K562 (cell line): Measurements from ENCODE around the gene MAP2K3. TPM values are rescaled to one million over a fixed set of nuclear protein-coding genes. Genes with fewer than 3 reads are reported as not detected.
A peak's percentile ranks its signal among the peaks of the same experiment; 100 is the strongest.

Experiments used
- NRF1 ChIP-seq, 2 experiments: fragments of 450-650 bp; IDR thresholded peaks in 1 of 2; conservative IDR thresholded peaks in 1 of 2; 2 replicates each; pipeline ENCODE4 v1.6.1; 2014; ENCODE audit warnings: mild to moderate bottlenecking in 2 of 2
- RCOR1 ChIP-seq, 2 experiments: IDR thresholded peaks; 2 replicates each; pipeline ENCODE4 v1.6.1; 2012; ENCODE audit warnings: low read depth in 2 of 2, low read length in 2 of 2, borderline replicate concordance in 1 of 2, improper control_type of control experiment in 1 of 2
- TAF7 ChIP-seq: fragments of 450-650 bp; IDR thresholded peaks from 2 replicates; pipeline ENCODE4 v1.6.1; 2016; ENCODE audit warnings: missing genetic modification characterization, missing compliant biosample characterization
- ZKSCAN8 ChIP-seq: fragments of 200-800 bp; sonication (Bioruptor generic); IDR thresholded peaks from 2 replicates; pipeline ENCODE4 v1.6.1; 2016; ENCODE audit warnings: missing genetic modification characterization, missing compliant biosample characterization
- ZNF134 ChIP-seq: fragments of 250-450 bp; sonication (Bioruptor Pico); conservative IDR thresholded peaks from 2 replicates; pipeline ENCODE4 v1.4.0; 2020
- ZNF212 ChIP-seq: fragments of 450-650 bp; formaldehyde crosslinking; IDR thresholded peaks from 2 replicates; pipeline ENCODE4 v1.4.0; 2020; ENCODE audit warnings: mild to moderate bottlenecking
- polyA plus RNA-seq, 8 experiments: library from polyadenylated mRNA; depleted of rRNA in 4 of 8; stranded (reverse) in 5 of 8; unstranded in 3 of 8; fragments of >200 nt; fragmentation: Nextera tagmentation in 2 of 8; fragmentation: Illumina TruSeq in 1 of 8; extraction: Ambion mirVana in 2 of 8; extraction: Trizol in 1 of 8; gene quantifications; 2 replicates each; pipeline versions ENCODE4 v1.2.1 to v1.2.3, GENCODE V29; 2011 to 2014; ENCODE audit warnings: inconsistent platforms in 1 of 8, missing spikeins in 1 of 8
- total RNA-seq, 7 experiments: library from RNA; depleted of rRNA in 6 of 7; stranded (reverse); fragments of >200 nt in 6 of 7; fragmentation: Illumina TruSeq in 2 of 7; extraction: Trizol in 2 of 7; gene quantifications; 2 replicates each; pipeline versions ENCODE4 v1.2.1 to v1.2.3, GENCODE V29; 2011 to 2021; ENCODE audit warnings: low replicate concordance in 1 of 7
- TF ChIP-seq, protein P1 (sequence below): fragments of 450-650 bp; IDR thresholded peaks from 2 replicates; pipeline ENCODE4 v1.6.1; 2016; ENCODE audit warnings: mild to moderate bottlenecking, moderate library complexity
- TF ChIP-seq, protein P2 (sequence below): sonication (generic); formaldehyde crosslinking; IDR thresholded peaks from 2 replicates; pipeline ENCODE4 v1.8.0; 2022; ENCODE audit warnings: missing genetic modification reagents, mild to moderate bottlenecking, moderate library complexity, borderline replicate concordance
- TF ChIP-seq, protein P3 (sequence below), 2 experiments: fragments of 450-650 bp; conservative IDR thresholded peaks; 2 replicates each; pipeline ENCODE4 v1.6.1; 2017; ENCODE audit warnings: mild to moderate bottlenecking in 2 of 2, moderate library complexity in 2 of 2
- TF ChIP-seq, protein P4 (sequence below): sonication (generic); formaldehyde crosslinking; IDR thresholded peaks from 2 replicates; pipeline ENCODE4 v1.8.1; 2023; ENCODE audit warnings: mild to moderate bottlenecking, missing genetic modification reagents

The MAP2K3 gene
- total and polyA plus RNA-seq, 9 of the 15 experiments (the other 6 are each of a cell fraction or from before 2014, with no cell fraction given) = 0.18 to 14.8 (median 3.5) TPM

DNA sequence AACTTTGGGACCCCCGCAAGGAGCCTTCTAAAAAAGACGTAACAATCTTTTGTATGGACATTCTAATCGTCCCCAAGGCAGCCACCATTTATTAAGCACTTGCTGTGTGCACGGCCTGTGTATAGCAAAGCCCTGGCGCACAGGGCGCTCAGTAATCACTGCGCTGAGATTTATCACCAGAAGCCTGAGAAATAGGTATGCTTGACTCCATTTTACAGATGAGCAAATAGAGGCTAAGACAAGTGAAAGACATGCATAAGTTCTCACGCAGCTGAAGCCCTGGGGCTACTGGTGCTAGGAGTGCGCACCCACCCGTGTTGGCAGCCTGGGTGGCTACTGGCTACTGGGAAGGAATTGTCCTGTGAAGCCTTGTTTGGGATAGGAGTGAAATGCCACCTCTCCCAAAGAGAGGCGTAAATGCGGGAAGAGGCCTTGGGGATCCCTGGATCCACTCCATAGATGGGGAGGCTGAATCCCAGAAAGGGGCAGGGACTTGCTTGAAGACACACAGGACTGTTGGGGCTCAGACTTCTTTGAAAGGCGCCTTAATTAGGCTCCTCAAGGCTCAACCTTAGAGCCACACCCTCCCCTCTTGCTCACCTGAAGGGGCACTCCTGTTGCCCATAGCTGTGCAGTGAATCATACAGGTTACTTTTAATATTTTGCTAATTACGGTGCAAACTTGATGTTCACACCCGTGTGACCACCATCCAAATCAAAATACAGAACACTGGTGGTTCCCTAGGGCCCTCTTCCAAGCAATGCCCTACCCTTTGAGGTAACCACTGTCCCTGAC, 30.7 kb upstream of the MAP2K3 start (continued):
- TF ChIP-seq, protein P1, sequence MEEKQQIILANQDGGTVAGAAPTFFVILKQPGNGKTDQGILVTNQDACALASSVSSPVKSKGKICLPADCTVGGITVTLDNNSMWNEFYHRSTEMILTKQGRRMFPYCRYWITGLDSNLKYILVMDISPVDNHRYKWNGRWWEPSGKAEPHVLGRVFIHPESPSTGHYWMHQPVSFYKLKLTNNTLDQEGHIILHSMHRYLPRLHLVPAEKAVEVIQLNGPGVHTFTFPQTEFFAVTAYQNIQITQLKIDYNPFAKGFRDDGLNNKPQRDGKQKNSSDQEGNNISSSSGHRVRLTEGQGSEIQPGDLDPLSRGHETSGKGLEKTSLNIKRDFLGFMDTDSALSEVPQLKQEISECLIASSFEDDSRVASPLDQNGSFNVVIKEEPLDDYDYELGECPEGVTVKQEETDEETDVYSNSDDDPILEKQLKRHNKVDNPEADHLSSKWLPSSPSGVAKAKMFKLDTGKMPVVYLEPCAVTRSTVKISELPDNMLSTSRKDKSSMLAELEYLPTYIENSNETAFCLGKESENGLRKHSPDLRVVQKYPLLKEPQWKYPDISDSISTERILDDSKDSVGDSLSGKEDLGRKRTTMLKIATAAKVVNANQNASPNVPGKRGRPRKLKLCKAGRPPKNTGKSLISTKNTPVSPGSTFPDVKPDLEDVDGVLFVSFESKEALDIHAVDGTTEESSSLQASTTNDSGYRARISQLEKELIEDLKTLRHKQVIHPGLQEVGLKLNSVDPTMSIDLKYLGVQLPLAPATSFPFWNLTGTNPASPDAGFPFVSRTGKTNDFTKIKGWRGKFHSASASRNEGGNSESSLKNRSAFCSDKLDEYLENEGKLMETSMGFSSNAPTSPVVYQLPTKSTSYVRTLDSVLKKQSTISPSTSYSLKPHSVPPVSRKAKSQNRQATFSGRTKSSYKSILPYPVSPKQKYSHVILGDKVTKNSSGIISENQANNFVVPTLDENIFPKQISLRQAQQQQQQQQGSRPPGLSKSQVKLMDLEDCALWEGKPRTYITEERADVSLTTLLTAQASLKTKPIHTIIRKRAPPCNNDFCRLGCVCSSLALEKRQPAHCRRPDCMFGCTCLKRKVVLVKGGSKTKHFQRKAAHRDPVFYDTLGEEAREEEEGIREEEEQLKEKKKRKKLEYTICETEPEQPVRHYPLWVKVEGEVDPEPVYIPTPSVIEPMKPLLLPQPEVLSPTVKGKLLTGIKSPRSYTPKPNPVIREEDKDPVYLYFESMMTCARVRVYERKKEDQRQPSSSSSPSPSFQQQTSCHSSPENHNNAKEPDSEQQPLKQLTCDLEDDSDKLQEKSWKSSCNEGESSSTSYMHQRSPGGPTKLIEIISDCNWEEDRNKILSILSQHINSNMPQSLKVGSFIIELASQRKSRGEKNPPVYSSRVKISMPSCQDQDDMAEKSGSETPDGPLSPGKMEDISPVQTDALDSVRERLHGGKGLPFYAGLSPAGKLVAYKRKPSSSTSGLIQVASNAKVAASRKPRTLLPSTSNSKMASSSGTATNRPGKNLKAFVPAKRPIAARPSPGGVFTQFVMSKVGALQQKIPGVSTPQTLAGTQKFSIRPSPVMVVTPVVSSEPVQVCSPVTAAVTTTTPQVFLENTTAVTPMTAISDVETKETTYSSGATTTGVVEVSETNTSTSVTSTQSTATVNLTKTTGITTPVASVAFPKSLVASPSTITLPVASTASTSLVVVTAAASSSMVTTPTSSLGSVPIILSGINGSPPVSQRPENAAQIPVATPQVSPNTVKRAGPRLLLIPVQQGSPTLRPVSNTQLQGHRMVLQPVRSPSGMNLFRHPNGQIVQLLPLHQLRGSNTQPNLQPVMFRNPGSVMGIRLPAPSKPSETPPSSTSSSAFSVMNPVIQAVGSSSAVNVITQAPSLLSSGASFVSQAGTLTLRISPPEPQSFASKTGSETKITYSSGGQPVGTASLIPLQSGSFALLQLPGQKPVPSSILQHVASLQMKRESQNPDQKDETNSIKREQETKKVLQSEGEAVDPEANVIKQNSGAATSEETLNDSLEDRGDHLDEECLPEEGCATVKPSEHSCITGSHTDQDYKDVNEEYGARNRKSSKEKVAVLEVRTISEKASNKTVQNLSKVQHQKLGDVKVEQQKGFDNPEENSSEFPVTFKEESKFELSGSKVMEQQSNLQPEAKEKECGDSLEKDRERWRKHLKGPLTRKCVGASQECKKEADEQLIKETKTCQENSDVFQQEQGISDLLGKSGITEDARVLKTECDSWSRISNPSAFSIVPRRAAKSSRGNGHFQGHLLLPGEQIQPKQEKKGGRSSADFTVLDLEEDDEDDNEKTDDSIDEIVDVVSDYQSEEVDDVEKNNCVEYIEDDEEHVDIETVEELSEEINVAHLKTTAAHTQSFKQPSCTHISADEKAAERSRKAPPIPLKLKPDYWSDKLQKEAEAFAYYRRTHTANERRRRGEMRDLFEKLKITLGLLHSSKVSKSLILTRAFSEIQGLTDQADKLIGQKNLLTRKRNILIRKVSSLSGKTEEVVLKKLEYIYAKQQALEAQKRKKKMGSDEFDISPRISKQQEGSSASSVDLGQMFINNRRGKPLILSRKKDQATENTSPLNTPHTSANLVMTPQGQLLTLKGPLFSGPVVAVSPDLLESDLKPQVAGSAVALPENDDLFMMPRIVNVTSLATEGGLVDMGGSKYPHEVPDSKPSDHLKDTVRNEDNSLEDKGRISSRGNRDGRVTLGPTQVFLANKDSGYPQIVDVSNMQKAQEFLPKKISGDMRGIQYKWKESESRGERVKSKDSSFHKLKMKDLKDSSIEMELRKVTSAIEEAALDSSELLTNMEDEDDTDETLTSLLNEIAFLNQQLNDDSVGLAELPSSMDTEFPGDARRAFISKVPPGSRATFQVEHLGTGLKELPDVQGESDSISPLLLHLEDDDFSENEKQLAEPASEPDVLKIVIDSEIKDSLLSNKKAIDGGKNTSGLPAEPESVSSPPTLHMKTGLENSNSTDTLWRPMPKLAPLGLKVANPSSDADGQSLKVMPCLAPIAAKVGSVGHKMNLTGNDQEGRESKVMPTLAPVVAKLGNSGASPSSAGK = 0 out of 2 replicates have a peak, but pooled peaks have one; percentile 3
- TF ChIP-seq, protein P2, sequence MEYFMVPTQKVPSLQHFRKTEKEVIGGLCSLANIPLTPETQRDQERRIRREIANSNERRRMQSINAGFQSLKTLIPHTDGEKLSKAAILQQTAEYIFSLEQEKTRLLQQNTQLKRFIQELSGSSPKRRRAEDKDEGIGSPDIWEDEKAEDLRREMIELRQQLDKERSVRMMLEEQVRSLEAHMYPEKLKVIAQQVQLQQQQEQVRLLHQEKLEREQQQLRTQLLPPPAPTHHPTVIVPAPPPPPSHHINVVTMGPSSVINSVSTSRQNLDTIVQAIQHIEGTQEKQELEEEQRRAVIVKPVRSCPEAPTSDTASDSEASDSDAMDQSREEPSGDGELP (CRISPR knock-in tag) = peak; percentile 36; the same call in 1 of the 2 replicates
- TF ChIP-seq, protein P3, sequence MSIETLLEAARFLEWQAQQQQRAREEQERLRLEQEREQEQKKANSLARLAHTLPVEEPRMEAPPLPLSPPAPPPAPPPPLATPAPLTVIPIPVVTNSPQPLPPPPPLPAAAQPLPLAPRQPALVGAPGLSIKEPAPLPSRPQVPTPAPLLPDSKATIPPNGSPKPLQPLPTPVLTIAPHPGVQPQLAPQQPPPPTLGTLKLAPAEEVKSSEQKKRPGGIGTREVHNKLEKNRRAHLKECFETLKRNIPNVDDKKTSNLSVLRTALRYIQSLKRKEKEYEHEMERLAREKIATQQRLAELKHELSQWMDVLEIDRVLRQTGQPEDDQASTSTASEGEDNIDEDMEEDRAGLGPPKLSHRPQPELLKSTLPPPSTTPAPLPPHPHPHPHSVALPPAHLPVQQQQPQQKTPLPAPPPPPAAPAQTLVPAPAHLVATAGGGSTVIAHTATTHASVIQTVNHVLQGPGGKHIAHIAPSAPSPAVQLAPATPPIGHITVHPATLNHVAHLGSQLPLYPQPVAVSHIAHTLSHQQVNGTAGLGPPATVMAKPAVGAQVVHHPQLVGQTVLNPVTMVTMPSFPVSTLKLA (conservative IDR thresholded peaks at IDR 0.05) = peak; percentile 26 to 53; a peak in 3 of 4 replicates
- TF ChIP-seq TAF7 (tag) = no peak
- TF ChIP-seq ZKSCAN8 (CRISPR knock-in tag) = peak; percentile 98
- TF ChIP-seq, protein P4, sequence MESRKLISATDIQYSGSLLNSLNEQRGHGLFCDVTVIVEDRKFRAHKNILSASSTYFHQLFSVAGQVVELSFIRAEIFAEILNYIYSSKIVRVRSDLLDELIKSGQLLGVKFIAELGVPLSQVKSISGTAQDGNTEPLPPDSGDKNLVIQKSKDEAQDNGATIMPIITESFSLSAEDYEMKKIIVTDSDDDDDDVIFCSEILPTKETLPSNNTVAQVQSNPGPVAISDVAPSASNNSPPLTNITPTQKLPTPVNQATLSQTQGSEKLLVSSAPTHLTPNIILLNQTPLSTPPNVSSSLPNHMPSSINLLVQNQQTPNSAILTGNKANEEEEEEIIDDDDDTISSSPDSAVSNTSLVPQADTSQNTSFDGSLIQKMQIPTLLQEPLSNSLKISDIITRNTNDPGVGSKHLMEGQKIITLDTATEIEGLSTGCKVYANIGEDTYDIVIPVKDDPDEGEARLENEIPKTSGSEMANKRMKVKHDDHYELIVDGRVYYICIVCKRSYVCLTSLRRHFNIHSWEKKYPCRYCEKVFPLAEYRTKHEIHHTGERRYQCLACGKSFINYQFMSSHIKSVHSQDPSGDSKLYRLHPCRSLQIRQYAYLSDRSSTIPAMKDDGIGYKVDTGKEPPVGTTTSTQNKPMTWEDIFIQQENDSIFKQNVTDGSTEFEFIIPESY (CRISPR knock-in tag) = peak; percentile 86
- no peak for TF ChIP-seq ZNF134 (CRISPR knock-in tag)
- TF ChIP-seq RCOR1 (IDR thresholded peaks at IDR 0.05; ENCODE audit: borderline replicate concordance in 1 of 2, low read depth in 2 of 2, low read length in 2 of 2) = peak in 1 of 2 experiments; percentile 75; a peak in 2 of 4 replicates
- TF ChIP-seq ZNF212 (CRISPR knock-in tag) = no peak
- TF ChIP-seq NRF1 (conservative IDR thresholded peaks at IDR 0.05 in 1 of 2, IDR thresholded peaks at IDR 0.05 in 1 of 2) = 0 out of 4 replicates have a peak, but pooled peaks of 1 of the 2 experiments have one; percentile 10
